ENCODE results near the gene TMEM43.

Gene TMEM43

DNA sequence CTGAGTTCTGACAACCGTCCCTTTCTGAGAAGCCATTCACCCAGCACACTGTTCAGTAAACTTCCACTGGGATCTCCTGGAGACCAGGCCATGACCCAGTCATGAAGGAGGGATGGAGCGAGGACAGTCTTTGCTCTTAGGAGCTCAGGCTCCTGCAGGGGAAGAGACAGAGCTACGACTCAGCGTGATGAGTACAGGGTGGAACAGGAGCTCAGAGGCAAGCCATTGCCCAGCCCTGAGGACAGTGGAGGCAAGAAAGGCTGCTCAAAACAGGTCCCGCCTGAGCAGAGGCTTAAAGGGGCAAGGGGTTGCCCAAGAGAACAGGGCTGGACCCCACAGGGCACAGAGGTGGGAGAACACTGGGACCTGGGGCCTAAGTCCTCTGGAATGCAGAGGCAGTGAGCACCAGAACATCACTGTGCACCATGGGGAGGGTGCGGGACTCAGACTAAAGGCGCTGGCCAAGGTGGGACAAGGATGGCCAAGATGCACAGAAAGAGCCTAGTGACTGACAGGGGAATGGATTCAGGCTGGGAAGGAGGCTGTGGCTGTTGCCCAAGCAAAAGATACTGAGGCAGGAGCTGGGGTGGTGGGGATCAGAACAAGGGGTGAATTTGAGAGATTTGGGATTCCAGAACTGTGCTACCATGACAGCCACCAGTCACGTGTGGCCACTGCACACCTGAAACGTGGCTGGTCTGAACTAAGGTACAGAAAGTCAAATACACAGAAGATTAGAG is 25.8 kb downstream of the TMEM43 start:
- DNase-seq: no peak

DNA sequence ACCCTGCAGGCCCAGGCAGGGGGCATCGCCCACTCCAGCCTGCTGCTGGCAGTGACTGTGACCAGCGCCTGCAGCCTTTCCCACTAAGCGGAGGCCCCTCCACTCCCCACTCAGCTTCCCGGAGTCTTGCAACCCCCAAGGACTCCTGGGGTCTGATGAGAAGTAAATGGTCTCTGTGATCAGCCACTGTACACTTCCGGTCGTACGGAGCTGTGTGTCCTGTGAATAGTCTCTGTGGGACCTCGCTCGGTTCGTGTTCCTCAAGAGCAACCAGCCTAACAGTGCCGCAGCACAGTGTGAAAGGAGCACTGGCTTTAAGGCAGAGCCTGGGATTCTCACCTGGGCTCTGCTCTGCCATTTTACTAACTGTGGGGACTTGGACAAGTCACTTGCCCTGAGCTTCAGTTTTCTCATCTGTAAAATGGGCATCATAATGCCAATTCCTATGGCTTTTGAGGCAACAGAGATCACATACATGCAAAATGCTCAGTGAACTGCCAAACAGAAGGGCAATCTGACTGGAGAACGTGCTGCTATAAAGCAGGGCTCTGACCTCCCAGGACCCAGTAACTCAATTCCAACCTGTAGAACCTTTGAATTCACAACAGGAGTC is 26.7 kb downstream of the TMEM43 start:
- DNase-seq: no peak

DNA sequence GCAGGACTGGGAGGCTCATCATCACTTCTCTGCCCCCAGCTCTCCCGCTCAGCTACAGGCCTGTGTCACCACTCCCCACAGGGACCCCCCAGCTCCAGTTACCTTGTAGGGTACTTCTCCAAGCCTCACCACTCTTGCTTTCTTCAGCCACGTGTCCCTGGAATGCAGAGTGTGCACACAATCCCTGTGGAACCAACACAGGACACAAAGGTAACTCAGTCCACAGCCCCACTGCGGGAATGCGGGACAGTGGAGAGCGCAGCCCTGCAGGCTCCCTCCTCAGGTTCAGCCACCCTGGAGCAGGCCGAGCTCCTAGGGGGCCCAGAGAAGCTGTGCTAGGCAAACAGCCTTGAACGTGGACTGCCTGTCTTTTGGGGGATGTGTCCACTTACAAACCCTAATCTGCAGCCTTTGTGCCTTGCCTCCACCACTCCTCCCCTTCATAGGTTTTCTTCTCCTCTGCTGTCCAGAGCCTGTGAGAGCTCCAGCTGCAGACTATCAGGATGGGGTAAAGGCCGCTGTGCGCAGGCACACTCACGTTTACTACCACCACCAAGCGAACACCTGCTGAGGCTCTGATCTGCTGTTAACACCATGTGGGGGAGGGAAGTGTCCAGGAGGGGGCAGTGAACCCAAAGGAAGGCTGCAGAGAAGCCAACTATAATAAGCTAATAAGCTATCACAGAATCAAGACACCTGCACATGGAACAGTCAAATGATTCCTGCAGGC is 27.5 kb downstream of the TMEM43 start:
- no peak for DNase-seq

DNA sequence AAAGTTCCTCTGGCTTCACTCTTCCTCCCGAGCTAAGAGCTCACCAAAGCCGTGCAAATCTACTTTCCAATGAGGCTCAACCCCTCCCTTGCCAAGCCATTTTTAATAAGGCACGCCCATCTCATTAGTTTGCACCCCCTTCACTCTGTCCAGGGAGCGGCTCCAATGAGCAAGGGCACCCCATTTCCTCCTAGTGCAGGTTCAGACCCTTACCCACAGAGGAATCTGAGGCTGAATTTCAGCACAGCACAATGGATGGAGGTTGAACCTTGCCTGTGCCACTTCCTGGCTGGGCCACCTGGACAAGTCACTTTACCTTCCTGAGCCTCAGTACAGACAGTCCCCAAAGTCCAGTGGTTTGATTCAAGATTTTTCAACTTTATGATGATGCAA is 28.1 kb downstream of the TMEM43 start:
- no peak for DNase-seq

DNA sequence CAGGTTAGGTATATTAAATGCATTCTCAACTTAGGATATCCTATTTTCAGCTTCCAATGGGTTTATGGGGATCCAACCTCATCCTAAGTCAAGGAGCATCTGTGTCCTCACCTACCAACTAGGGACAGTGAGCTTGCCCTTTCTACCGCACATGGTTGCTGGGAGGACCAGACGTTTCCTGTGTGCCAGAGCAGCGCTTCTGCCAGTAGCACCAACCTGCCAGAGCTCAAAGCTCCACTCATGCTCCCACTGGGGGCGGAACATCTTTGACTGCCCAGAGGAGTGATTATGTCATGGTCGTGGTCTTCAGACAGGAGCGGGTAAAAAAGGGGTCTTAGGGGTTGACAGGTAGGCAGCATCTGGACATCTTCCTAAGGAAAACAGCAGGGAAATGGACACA is 28.8 kb downstream of the TMEM43 start:
- DNase-seq: no peak

DNA sequence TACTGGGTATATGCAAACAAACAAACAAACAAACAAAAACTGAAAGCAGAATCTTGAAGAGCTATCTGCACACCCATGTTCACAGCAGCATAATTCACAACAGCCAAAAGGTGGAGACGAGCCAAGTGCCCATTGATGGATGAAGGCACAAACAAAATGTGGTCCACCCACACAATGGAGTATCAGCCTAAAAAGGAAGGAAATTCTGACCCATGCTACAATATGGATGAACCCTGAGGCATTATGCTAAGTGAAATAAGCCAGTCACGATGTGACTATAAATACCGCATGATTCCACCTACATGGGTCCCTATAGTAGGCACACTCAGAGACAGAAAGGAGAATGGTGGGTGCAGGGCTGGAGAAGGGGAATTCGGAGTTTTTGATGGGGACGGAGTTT is 29.4 kb downstream of the TMEM43 start:
- DNase-seq: no peak

DNA sequence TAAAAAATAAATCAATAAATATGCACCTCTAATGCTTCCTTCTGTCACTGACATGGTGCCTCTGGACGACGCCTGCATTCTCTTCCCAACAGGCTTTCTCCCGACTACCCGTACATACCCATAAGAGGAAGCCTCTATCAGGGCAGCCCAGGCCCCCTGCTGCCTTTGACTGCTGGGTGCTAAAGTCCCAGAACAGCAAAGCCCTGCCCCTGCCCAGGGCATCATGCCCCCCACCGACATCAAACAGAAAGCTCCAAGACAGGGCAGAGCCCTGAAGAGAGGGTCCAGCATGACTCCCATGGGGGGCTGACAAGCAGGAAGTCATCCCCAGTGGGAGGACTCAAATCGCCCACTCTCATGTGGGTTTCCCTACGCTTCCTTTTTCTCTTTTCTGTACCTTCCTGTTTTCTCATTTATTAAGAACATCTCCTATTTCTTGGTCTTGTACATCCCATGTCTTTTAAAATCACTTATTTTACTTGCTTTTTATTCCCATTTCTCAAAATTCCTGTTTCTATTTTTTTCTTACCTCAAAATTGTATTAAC is 30.1 kb downstream of the TMEM43 start:
- DNase-seq: no peak

DNA sequence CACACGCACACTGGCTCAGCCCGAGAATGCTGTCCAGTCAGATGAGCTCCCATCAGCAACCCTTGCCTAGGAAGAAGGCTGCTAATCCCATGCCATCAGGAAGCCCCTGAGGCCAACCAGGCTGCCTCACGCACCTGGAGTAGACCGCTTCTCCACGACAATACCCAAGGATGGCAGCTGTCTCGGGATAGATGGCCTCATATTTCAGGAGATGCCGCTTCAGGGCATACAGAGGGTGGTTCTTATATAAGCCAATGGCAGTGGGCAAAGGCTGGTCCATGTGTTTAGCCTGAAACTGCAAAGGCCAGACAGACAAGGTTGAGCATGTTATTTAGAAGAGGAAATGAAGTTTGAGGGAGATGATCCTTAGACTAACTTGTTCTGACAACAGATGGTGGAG is 31.3 kb downstream of the TMEM43 start:
- DNase-seq: no peak

DNA sequence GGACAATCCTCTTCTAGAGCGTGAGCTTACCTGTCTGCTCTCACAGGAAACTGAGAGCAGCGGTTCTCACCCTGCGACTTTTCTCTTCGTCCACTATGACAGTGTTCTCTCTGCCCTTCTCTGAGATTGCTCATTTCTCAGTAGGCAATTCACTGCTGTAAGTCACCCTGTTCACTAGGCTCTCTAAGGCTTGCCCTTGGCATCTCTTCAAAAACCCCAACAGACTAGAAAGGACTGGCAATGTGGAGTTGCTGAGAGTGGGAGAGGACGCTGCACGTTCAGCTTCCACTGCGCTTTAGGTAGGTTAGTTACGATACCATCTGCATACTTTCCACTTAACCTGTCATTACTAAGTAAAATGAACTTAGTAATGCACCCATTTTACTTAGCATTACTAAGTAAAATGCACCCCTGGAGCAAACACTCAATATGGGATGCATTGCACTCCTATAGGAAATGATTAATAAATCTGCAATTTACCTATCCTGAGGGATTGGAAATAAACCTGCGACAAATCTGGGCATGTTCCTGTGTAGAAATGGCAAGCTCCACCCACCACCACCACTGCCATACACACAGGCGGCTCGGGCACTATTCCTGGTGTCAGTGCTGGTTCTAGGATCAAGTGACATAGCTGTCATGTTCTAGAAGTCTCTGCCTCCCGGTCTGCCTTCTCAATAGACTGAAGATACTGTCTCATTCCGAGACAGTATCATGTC is 32.1 kb downstream of the TMEM43 start:
- no peak for DNase-seq

DNA sequence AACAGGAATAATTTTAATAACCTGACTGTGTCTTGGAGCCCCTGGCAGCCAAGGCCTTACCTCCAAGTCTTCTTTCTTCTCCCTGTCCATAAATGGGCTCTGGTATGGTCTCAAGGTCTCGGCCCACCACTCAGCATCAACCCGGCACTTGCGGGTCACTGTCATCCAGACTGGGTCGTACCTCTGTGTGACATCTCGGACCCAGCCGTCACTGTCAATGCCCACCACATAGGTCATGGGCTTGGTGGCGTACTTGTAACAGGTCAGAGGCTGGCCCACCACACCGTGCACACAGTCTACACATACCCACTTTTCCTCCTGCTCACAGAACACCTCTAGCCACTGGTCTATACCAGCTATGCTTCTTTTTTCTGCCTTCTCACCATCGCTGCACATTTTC is 33.1 kb downstream of the TMEM43 start:
- DNase-seq: no peak

DNA sequence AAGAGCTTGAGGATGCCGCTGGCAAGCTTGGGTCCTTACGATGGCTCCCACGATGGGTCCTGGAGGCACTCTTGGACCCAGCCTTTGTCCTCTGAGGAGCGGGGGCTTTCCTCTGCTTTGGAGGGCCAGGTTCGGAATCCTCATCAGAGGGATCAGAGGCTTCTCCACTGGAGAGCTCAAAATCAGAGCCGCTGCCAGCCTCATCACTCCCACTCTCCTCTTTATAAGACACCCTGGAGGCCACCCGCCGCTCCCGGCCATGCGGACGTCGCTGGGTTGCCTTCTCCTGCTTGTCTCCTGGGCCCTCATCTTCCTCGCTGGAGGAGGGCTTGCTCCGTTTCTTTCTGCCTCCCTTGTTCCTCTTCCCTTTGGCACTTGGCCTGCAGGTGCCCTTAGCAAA is 33.5 kb downstream of the TMEM43 start:
- no peak for DNase-seq

DNA sequence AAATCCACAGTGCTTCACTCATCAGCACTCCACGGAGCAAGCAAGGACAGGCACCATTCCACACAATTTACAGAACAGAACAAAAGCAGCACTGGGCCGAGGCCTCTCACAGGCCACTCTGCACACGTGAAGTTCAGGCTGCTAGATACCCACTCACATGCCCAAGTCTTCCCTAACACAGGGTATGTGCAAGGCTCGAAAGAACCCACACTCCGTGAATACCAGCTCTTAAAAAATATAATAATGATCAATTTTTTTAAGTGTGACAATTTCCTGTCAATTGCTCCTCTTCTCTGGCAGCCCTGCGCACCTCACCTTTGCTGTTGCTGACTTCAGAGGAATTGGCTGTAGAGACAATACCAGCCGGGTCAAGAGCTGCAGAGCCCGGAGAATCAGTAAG is 34.6 kb downstream of the TMEM43 start:
- DNase-seq: no peak

DNA sequence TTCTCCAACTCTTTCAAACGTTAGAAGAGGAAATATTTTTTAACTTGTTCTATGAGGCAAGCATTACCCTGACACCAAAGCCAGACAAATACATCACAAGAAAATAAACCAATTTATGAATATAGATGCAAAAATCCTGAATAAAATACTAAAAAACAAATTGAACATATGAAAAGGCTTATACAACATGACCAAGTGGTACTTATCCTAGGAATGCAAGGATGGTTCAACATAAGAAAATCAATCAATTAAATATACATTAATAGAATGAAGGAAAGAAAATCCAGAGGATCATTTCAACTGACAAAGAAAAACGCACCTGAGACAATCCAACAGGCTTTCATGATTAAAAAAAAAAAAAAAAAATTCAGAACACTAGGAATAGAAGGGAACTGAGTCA is 36.4 kb downstream of the TMEM43 start:
- no peak for DNase-seq

DNA sequence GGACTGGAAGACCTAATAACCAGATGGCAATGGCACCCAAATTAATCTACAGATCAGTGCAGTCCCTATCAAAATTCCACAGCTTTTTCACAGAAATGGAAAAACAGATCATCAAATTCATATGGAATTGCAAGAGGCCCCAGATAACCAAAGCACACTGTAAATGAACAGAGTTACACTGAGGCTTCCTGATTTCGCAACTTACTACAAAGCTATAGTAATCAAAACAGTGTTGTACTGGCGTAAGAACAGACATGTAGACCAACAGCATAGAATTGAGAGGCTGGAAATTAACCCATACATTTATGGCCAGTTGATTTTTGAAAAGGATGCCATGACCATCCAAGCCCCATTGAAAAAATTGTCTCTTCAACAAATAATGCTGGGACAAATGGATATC is 37.3 kb downstream of the TMEM43 start:
- DNase-seq: no peak

DNA sequence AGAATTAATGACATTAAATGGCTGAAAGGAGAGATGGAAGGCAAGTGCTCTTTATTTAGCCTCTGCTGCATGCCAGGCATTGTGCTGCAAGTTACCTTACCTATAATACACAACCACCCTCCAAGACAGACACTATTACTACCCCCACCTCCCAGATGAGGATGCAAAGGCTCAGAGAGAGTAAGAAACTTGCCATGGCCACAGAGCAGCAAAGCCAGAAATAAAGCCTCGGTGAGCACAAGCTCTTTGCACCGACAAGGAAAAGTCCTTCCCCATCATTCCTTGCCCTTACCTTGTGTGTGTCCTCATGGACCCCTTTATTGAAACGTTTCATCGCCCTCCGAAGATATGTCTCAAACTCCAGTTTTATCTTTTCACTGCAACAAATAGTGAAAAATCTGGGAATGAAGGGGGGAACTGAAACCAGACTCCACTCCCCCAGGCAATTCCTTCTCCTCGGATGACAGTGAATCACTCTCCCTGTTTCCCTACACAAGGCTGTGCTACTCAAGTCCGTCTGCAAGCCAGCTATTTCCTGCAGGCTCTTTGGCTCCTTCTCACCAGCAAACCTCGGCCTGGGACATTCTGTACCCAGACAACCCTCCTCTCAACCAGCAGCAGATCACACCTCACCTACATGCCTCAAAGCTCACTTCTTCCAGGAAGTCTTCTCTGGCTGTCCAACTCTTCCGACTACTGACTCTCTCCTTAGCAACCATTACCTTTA is 42.2 kb downstream of the TMEM43 start:
- no peak for DNase-seq

DNA sequence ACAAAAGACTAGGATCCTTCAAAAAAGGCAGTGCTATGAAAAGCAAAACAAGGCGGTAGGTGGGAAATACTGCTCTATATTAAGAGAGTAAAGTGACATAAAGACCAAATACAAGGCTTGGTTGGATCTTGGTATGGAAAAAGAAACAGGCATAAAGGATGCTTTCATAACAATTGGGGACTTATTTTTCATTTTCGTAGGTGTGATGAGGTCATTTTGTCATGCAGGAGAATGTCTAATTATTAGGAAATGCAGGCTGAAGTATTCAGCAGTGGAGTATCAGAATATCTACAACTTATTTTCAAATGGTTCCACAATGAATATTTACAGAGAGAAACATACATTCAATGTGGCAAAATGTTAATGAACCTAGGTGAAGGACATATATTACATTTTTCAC is 44.6 kb downstream of the TMEM43 start:
- no peak for DNase-seq

DNA sequence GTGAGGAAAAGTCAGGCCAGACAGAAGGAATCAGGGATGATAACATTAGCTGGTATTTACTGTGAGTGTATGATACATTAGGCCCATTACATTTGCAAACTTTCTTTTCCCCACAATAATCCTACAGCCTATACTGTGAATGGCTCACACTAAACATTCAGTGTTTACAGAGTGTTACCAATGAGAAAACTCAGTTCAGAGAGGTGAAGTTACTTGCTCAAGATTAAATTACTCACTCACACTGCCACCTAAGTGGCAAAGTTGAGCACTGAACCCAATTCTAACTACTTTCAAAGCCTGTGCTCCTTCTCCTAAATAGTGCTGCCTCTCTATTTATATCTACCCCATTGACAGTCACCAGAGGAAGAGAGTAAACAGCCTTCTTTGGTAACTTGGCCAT is 45.0 kb downstream of the TMEM43 start:
- DNase-seq: no peak

DNA sequence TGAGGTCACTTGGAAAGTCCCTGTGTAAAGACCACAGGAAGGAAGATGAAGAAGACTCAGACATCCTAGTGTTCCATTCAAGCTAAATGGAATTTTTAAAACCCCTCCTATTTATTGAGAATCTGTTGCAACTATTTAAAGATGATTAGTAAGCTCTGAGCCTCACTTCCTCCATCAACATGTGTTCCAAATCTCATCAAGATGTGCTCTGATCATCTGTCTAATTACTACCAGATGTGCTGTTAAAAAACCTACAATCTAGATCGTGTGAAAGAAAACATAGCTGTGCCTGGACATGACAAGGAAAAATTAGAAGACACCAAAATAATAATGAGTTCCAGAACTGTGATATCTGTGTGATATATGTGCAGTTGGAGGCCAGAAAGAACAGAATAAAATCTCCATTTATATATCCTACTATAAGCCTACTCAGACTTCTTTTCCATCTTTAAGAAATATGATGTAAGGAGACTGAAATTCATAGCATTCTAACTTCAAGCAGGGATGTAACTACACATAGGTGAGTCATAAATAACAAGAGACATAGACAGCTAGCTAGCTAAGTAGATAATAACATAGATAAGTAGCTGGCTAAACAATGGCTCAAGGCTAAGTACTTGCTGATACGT is 45.8 kb downstream of the TMEM43 start:
- no peak for DNase-seq

DNA sequence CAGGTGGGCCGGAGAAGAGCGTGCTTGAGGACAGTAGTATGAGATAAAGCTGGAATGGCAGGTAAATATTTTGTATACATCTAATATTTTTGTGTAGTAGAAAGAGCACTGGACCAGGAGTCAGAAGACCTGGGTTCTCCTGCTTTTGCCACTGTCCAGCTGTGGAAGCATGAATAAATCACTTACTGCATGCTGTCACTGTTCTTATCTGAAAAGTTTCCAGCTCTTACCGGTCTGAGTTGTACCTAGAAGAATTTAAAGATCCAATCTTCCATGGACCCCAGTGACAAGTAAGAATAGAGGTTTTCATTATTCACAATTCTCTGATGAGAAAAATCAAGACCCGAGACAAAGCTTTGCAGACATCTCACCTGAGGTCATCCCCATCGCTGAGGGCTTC is 47.6 kb downstream of the TMEM43 start:
- DNase-seq: no peak

DNA sequence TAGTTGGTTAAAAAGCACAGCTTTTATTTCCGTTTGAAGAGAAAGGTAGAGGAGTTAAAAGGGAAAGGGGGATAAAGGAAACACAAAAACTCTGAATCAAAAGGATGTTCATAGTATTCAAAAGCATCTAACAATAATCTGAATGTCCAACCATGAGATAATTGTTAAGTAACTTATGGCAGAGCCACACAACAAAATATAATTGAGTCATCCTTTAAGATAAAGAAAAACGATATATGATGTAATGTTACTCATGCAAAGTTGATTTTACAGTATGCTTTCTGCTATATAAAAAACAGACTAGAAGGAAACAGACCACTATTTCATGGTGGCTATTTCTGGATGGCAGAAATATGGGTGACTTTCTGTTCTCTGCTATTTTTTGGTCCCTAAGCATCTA is 49.6 kb downstream of the TMEM43 start:
- DNase-seq: no peak
